HepG2 (cell line): ENCODE measurements around the gene VPS37D.

Source experiments
- MED13 ChIP-seq: sonication (generic); formaldehyde crosslinking; IDR thresholded peaks from 2 replicates; pipeline ENCODE4 v1.5.0; 2020; ENCODE audit warnings: missing genetic modification reagents
- NCOR1 ChIP-seq: fragments of 200-600 bp; sonication (generic); IDR thresholded peaks from 2 replicates; pipeline ENCODE4 v1.7.0; 2017; ENCODE audit warnings: antibody characterized with exemption, low read length, borderline replicate concordance
- SKI ChIP-seq: fragments of 450-650 bp; IDR thresholded peaks from one replicate; pipeline ENCODE4 v1.6.1; 2018; ENCODE audit warnings: mild to moderate bottlenecking; ENCODE audit not compliant: partially characterized antibody
- TF ChIP-seq, protein P1 (sequence below): sonication (generic); formaldehyde crosslinking; IDR thresholded peaks from 2 replicates; pipeline ENCODE4 v1.4.0; 2020; ENCODE audit warnings: low read depth, missing genetic modification reagents

DNA sequence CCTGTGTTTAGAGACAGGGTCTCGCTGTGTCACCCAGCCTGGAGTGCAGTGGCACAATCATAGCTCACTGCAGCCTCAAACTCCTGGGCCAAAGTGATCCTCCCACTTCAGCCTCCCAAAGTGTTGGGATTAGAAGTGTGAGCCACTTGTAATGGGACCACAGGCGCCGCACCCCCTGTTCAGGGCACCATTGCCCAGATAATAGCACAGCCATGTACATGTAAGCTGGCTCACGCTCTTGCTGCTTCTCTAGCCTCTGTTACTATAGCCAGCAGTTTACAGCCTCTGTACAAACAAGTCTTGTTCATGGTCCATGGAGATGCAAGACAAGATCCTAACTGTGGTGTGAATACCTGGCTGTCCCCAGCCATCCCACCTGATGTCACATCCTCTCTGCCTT lies 39.1 kb upstream of the VPS37D start:
- TF ChIP-seq SKI, result no peak
- TF ChIP-seq, protein P1, sequence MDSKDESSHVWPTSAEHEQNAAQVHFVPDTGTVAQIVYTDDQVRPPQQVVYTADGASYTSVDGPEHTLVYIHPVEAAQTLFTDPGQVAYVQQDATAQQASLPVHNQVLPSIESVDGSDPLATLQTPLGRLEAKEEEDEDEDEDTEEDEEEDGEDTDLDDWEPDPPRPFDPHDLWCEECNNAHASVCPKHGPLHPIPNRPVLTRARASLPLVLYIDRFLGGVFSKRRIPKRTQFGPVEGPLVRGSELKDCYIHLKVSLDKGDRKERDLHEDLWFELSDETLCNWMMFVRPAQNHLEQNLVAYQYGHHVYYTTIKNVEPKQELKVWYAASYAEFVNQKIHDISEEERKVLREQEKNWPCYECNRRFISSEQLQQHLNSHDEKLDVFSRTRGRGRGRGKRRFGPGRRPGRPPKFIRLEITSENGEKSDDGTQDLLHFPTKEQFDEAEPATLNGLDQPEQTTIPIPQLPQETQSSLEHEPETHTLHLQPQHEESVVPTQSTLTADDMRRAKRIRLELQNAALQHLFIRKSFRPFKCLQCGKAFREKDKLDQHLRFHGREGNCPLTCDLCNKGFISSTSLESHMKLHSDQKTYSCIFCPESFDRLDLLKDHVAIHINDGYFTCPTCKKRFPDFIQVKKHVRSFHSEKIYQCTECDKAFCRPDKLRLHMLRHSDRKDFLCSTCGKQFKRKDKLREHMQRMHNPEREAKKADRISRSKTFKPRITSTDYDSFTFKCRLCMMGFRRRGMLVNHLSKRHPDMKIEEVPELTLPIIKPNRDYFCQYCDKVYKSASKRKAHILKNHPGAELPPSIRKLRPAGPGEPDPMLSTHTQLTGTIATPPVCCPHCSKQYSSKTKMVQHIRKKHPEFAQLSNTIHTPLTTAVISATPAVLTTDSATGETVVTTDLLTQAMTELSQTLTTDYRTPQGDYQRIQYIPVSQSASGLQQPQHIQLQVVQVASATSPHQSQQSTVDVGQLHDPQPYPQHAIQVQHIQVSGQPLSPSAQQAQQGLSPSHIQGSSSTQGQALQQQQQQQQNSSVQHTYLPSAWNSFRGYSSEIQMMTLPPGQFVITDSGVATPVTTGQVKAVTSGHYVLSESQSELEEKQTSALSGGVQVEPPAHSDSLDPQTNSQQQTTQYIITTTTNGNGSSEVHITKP (CRISPR knock-in tag), result no peak
- no peak for TF ChIP-seq NCOR1
- TF ChIP-seq MED13 (CRISPR knock-in tag), result no peak
